Lung (tissue), 12 donors: Measurements from ENCODE around the gene PACS1. TPM values are rescaled to one million over a fixed set of nuclear protein-coding genes. Genes with fewer than 3 reads are reported as not detected.
A peak's percentile ranks its signal among the peaks of the same experiment; 100 is the strongest.

ENCODE experiments used
- ATAC-seq: fragments of 200-7000 bp; cut with Tn5 transposase; one replicate; pipeline ENCODE4 v1.9.1; 2020; ENCODE audit warnings: moderate number of reproducible peaks; ENCODE audit not compliant: insufficient read depth, low FRiP score
- DNase-seq, 3 donors: peaks; one replicate each; pipeline ENCODE4 v3.0.0-alpha.2; 2013 to 2017
- H3K27ac ChIP-seq, 2 donors: one replicate each; pipeline ENCODE4 v1.5.1; 2013; ENCODE audit warnings: mild to moderate bottlenecking in 2 of 2, moderate library complexity in 2 of 2, control low read depth in 1 of 2, inconsistent platforms in 1 of 2, low read depth in 1 of 2, low read length in 1 of 2
- H3K27me3 ChIP-seq, 3 donors: one replicate each; pipeline ENCODE4 v1.5.1; 2013; ENCODE audit warnings: low read length in 2 of 3; ENCODE audit not compliant: control insufficient read depth in 3 of 3, insufficient read depth in 3 of 3
- H3K36me3 ChIP-seq, 4 donors: one replicate each; pipeline ENCODE4 v1.5.1; 2013; ENCODE audit warnings: low read length in 4 of 4, mild to moderate bottlenecking in 1 of 4, moderate library complexity in 1 of 4; ENCODE audit not compliant: control insufficient read depth in 4 of 4, insufficient read depth in 4 of 4
- H3K4me1 ChIP-seq, 5 donors: one replicate each; pipeline ENCODE4 v1.5.1; 2013; ENCODE audit warnings: low read length in 5 of 5, mild to moderate bottlenecking in 2 of 5, moderate library complexity in 1 of 5; ENCODE audit not compliant: control insufficient read depth in 5 of 5, insufficient read depth in 5 of 5
- H3K4me3 ChIP-seq: one replicate; pipeline ENCODE4 v1.5.1; 2013; ENCODE audit warnings: mild to moderate bottlenecking, control low read depth, moderate library complexity
- H3K9ac ChIP-seq, 2 donors: one replicate each; pipeline ENCODE4 v1.5.1; 2013; ENCODE audit warnings: low read length in 2 of 2, control low read depth in 1 of 2; ENCODE audit not compliant: insufficient read depth in 1 of 2
- H3K9me3 ChIP-seq, 4 donors: one replicate each; pipeline ENCODE4 v1.5.1; 2013; ENCODE audit warnings: low read length in 3 of 4, mild to moderate bottlenecking in 1 of 4, moderate library complexity in 1 of 4; ENCODE audit not compliant: control insufficient read depth in 4 of 4, insufficient read depth in 3 of 4
- CTCF ChIP-seq: IDR thresholded peaks from 2 replicates; pipeline ENCODE4 v1.5.1; 2012; ENCODE audit warnings: mild to moderate bottlenecking; ENCODE audit errors: control extremely low read depth, extremely low read depth
- WGBS, 2 donors: extraction: QIAGEN DNeasy Blood & Tissue Kit; methylation state at CpG; one replicate each; pipeline ENCODE4 v1.1.7; 2013; 5-methylcytosine and 5-hydroxymethylcytosine counted together
- polyA plus RNA-seq, 2 donors: library from polyadenylated mRNA; stranded (reverse); fragments of 200-250 nt; gene quantifications; one replicate each; pipeline ENCODE4 v1.2.1, GENCODE V29; 2013
- total RNA-seq, 2 donors: library from RNA; depleted of rRNA in 1 of 2; stranded (reverse); fragments of >200 nt in 1 of 2; gene quantifications; one replicate each; pipeline ENCODE4 v1.2.1, GENCODE V29; 2014 to 2021
- donor health status: control.
- donor health status: control.
- donor health status: Bipolar disorder and iron deficiency.
- donor health status: healthy.
- donor health status: DM: yes; HTN: yes; CAD: no.

Gene PACS1
- total and polyA plus RNA-seq, 4 donors, result 22.2 to 48.8 (median 34.7) TPM

GRCh38 chr11:66072518-66072917 is 2.4 kb downstream of the PACS1 start:
- 85 to 90% methylated on average over 8 of the region's 8 CpGs for WGBS, 2 donors
- H3K4me1 ChIP-seq, result peaks cover 0 to 21% (median 13%) of the 10 kb centered on the region in 5 donors

GRCh38 chr11:66073669-66074068 is 3.6 kb downstream of the PACS1 start:
- Histone ChIP-seq H3K9me3 (no peaks in the 10 kb centered on the region), H3K4me3 (no peak overlapping the region), H3K9ac (no peak overlapping the region), H3K27ac (no peak overlapping the region), H3K36me3 (peaks cover 3 to 16% (median 10%) of the 10 kb centered on the region in 4 donors), H3K4me1 (peaks cover 0 to 21% (median 10%) of the 10 kb centered on the region in 5 donors), H3K27me3 (no peaks in the 10 kb centered on the region)
- DNase-seq (no peak), ATAC-seq (no peak)
- TF ChIP-seq CTCF, result no peak
- WGBS, 2 donors, result 96 to 100% methylated on average over 1 of the region's 1 CpG

More at GRCh38 chr11:66072518-66072917, 2.4 kb downstream of the PACS1 start:
- DNase-seq, result no peak
- Histone ChIP-seq H3K36me3 (peaks cover 4 to 27% (median 18%) of the 10 kb centered on the region in 4 donors), H3K27me3 (no peaks in the 10 kb centered on the region), H3K9me3 (no peaks in the 10 kb centered on the region), H3K9ac (no peak overlapping the region), H3K27ac (peak overlapping the region in 1 of 2 donors; percentile 33), H3K4me3 (no peak overlapping the region)
- no peak for ATAC-seq
- no peak for TF ChIP-seq CTCF

GRCh38 chr11:66075273-66075672 is 5.2 kb downstream of the PACS1 start:
- ATAC-seq, result no peak
- TF ChIP-seq CTCF, result no peak
- no peak overlapping the region for H3K4me3 ChIP-seq

GRCh38 chr11:66076561-66076960 is 6.5 kb downstream of the PACS1 start:
- Histone ChIP-seq H3K4me1 (peaks cover 0 to 11% (median under 1%) of the 10 kb centered on the region in 5 donors), H3K27me3 (no peaks in the 10 kb centered on the region), H3K36me3 (peaks cover 4 to 12% (median 9%) of the 10 kb centered on the region in 4 donors), H3K9me3 (no peaks in the 10 kb centered on the region), H3K9ac (no peak overlapping the region), H3K4me3 (no peak overlapping the region), H3K27ac (no peak overlapping the region)
- ATAC-seq (no peak), DNase-seq (no peak)
- TF ChIP-seq CTCF, result no peak
- WGBS, 2 donors, result 82 to 88% methylated on average over 9 of the region's 9 CpGs

More at GRCh38 chr11:66075273-66075672, 5.2 kb downstream of the PACS1 start:
- H3K9ac ChIP-seq, result no peak overlapping the region
- 98 to 99% methylated on average over 4 of the region's 4 CpGs for WGBS, 2 donors
- no peaks in the 10 kb centered on the region for H3K27me3 ChIP-seq
- H3K27ac ChIP-seq, result no peak overlapping the region
- H3K4me1 ChIP-seq, result peaks cover 0 to 14% (median 7%) of the 10 kb centered on the region in 5 donors
- no peak for DNase-seq
- H3K36me3 ChIP-seq, result peaks cover 4 to 12% (median 9%) of the 10 kb centered on the region in 4 donors
- no peaks in the 10 kb centered on the region for H3K9me3 ChIP-seq
